ENCODE measurements around the gene ADSL.

The ADSL gene

DNA sequence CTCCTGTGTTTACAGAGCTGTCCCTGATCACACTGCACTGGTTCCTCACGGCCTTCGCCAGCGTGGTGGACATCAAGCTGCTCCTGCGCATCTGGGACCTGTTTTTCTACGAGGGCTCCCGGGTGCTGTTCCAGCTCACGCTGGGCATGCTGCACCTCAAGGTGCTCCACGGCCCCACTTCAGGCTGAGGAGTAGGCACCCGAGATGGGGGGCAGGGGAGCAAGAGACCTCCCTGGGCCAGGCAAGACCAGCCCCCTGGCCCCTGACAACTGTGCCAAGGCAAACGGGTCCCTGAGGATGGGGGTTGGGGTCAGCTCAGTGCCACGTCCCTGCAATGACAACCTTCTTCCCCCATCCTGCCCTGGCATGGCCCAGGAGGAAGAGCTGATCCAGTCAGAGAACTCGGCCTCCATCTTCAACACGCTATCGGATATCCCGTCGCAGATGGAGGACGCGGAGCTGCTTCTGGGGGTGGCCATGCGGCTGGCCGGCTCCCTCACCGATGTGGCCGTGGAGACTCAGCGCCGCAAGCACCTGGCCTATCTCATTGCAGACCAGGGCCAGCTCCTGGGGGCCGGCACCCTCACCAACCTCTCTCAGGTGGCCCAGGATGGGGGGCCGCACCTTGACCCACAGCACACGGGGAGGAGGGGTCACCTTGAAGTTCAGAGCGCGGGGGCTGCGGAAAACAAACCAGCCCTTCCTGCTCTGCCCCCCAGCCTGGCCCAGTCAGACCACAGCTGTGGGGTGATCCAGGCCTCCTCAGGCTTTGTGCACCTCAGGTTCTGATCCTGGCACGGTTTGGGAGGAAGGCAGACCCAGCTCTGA, 60.0 kb downstream of the ADSL start:
- DNase-seq = no peak

DNA sequence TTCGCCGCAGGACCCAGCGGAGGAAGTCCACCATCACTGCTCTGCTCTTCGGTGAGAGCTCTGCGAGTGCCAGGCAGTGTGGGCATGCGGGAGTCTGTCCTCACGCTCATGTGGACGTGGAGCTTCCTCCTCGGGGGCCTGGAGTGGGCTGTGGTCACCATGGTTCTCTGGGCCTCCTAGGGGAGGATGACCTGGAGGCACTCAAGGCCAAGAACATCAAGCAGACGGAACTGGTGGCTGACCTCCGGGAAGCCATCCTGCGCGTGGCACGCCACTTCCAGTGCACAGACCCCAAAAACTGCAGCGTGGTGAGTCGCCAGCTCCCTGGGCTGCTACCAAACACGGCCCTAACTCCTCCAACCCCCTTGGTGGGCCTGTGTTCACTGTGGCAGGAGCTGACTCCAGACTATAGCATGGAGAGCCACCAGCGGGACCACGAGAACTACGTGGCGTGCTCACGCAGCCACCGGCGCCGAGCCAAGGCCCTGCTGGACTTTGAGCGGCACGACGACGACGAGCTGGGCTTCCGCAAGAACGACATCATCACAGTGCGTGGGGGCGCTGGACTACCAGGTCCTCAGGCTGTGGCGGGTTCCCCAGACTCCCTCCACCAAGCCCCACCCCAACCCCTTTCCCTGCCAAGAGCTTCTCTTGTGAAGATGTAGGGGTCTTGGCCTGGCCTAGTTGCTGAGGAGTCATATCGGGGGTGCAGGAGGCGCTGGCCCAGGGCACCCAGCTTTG, 60.9 kb downstream of the ADSL start:
- DNase-seq = no peak

DNA sequence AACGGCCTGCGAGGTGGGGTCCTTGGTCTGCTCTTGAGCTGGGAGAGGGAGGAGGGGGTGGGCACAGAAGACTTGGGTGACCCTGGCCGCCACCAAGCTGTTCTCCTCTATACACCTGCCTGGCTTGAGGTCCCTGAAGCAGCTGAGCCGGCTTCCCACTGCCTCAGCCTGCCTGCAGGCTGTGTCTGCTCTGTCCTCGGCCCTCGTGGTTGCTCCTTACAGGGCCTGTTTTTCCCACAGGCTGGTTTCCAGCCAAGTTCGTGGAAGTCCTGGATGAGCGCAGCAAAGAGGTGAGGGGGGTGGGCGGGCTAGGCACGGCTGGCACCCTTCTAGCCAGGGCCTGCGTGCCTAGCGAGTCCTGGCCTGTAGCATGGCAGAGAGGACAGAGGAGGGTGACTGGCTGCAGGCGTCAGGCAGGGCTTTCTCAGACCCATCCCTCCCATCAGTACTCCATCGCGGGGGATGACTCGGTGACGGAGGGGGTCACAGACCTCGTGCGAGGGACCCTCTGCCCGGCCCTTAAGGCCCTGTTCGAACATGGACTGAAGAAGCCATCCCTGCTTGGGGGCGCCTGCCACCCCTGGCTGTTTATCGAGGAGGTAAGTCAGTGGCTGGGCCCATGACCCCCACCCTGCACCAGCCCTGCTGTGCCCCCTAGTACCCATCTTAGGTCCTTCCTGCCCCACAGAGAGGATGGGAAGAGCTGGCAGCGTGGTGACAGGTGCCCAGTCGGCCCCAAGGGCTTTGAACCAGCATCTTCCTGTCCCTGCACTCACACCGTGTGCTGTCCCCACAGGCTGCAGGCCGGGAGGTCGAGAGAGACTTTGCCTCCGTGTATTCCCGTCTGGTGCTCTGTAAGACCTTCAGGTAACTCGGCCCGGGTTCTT, 61.8 kb downstream of the ADSL start:
- DNase-seq = no peak

DNA sequence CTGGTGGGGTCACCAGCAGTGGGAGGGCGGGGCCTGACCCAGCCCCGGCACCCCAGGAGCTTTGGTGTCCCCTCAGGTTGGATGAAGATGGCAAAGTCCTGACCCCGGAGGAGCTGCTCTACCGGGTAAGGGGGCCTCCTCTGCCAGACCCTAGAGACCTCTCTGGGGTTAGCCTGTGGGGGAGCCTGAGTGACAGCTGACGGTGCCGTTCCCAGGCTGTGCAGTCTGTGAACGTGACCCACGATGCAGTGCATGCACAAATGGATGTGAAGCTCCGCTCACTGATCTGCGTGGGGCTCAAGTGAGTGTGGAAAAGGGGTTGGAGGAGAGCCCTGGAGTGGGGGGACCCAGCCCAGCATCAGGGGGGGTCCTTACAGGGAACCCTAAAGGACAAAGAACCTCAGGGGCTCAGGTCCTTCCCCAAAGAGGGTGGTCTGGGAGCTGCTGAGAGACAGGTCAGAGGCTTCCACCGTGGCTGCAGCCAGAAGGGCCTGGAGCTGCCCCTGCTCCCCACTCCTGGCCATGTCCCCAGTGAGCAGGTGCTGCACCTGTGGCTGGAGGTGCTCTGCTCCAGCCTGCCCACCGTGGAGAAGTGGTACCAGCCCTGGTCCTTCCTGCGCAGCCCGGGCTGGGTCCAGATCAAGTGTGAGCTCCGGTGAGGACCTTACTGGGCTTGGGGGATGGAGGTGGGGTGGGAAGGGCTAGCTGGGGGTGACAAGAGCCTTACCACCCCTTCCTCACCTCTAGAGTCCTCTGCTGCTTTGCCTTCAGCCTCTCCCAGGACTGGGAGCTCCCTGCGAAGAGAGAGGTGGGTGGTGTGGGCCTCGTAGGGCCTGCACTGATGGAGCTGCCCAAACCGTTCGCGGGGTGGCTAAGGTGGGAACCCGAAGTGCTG, 62.7 kb downstream of the ADSL start:
- DNase-seq = no peak

DNA sequence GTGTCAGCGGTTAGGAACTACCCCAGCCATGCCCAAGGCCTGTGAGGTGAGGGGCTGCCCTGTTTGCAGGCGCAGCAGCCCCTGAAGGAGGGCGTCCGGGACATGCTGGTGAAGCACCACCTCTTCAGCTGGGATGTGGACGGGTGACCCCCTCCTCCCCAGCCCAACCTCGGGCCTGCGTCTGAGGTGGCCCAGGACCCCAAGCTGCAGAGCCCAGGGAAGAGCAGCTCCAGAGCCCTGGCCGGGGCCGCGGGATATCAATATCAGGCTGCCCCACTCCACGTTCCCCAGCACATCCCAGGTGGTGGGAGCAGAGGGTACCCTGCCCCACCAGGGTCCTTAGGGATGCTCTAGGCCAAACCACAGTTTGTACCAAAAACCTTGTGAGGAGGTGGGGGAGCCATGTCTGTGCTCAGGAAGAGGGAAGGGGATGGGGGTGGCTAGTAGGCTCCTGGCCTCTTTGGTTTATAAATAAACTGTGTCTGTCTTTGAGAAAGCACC, 63.4 kb downstream of the ADSL start:
- DNase-seq = no peak

DNA sequence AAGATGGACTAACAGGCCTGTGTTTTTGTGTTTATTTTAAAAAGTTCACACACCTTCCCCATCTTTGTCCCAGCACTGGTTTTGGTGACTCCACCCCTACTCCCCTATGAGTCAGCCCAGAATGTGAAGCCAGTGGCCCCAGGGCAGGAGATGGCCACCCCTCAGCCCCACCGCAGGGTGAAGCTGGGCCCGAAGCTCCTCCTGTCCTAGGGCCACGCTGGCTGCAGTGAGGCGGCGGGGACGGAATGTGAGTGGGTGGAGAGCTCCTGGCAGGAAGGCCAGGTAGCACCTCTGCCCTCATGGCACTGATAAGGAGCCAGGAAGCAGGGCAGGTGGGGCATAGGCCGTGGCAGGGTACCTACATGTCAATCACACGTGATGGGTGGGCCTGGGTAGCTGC, 64.0 kb downstream of the ADSL start:
- DNase-seq = no peak

DNA sequence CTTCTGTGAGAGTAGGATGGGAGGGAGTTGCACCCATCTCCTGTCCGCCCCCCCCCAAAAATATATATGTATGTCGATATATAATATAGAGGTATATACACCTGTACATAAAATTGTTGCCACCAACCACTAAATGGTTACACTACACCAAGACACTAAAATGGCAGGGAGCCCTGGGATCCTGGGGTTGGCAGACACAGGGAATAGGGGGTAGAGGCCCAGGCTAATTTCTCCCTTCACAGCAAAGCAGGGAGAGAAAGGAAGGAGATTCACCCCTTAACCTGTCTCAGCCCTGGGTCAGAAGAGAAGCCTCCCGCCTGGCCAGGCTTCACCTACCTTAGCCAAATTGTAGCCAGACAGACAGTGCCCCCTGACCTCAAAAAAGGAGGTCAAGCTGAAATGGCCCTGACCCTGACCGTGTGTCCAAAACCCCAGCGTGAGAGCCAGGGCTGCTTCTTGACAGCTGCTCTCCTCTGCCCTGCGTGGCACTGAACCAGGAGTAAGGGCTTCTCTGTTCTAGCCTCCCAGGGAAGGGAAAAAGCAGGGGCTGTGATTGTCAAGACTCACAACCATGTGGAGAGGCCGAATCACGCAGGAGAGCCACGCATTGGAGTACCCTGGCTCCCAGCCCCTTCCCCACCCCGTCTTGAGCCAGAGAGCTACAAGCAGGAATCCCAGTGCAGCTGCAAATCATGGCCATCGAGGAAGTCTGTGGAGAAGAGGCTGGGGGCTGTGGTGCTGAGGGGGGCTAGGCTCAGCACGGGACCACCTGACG, 64.6 kb downstream of the ADSL start:
- no peak for DNase-seq

DNA sequence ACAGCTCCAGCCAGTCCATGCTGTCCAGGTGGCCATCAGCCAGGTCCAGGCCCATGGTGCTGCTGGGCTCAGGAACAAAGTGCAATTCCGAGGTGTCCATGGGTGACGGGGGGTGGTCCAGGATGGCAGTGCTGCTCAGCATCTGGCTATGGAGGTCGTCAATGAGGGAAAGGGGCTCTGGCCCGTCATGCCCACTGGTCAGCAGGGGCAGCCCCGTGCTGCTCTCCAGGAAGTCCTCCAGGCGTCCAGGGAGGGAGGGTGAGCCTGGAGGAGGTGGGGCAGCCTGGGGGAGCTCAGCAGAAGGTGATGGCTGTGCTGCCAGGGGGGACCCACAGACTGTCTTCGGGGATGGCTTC, 65.2 kb downstream of the ADSL start:
- DNase-seq = no peak

DNA sequence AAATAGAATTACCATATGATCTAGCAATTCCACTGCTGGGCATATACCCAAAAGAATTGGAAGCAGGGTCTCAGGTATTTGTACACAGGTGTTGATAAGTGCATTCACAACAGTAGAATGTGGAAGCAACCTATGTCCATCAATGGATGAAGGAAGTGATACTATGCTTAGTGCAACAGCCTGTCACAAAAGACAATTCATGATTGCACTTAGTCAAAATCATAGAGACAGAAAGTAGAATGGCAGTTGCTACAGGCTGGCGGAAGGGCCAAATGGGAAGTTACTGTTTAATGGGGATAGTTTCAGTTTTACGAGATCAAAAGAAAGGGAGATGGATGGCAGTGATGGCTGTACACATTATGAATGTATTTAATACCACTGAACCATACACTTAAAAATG, 66.1 kb downstream of the ADSL start:
- peak; percentile 52 for DNase-seq

DNA sequence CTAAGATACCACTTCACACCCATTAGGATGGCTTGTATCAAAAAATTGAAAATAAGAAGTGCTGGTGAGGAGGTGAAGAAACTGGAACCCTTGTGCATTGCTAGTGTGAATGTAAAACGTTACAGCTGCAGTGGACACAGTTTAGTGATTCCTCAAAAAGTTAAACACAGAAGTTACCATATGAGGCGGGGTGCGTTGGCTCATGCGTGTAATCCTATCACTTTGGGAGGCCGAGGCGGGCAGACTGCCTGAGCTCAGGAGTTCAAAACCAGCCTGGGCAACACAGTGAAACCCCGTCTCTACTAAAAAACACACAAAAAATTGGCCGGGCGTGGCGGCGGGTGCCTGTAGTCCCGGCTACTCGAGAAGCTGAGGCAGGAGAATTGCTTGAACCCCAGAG, 67.6 kb downstream of the ADSL start:
- DNase-seq = no peak

DNA sequence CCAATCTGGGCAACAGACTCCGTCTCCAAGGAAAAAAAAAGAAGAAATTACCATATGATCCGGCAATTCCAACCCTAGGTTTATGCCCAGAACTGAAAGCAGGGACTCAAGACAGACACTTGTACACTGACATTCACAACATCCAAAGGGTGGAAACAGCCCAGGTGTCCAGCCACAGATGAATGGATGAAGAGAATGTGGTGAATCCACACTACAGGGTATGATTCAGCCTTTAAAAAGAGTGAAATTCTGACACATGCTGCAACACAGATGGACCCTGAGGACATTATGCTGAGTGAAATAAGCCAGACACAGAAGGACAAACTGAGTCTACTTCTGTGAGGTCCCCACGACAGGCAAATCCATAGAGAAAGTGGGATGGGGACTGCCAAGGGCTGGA, 68.0 kb downstream of the ADSL start:
- DNase-seq = no peak

DNA sequence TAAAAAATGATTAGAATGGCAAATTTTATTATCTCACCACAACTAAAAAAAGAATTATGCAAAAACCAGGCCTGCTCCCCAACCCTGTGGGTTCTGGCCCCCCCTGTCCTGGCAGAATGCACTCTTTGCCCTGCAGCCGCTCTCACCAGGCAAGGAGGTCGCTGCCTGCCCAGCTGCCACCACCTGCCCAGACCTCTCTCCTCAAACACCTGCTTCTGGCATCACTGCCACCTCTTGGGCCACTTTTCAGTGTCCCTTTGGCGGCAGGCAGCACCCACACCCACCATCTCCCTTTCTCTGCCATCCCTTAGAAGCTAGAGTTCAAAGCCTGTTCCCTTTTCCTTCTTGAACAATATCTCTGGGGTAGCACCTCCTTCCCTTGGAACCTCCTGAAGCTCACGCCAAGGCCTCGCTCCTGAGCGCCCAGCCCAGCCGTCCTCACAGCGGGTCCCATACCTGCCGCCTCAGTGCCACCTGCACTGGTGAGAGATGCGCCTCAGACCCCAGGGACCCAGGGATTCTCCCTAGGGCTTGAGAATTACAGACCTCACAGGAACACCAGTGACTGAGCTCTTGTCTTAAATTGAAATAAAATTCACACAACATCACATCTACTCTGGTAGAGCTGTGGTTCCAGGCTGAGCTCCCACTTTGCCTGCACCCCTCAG, 68.7 kb downstream of the ADSL start:
- DNase-seq = no peak

DNA sequence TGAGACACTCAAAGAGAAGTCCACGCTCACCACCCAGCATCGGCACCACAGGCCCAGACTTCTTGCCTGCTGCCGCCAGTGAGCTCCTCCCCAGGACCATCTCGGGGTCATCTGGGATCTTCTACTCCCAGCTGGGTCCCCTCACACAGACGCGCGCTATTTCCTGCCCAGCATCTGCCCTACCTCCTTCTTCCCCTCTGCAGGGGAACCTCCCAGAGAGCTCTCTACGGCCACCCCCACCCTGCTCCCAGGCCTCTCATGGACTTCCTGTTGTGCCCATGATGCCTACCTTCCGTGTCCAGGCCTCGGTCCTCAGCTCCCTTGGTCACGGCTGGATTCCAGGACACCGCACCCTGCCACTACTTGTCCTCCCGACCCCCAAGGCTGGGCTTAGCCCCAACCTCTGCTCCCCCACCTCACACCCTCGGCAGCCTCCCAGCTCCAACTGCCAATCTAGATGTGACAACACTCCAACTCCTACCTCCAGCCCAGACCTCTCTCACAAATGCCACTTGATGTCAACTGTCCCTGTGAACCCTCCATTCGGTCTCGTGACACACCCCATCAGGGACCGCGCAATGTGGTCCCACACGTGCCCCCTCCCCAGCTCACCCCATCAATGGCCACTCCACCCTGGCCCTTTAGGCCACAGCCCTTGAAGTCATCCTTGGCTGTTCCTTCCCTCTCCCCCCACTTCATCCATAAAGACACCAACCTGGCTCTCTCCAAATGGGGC, 69.4 kb downstream of the ADSL start:
- no peak for DNase-seq

DNA sequence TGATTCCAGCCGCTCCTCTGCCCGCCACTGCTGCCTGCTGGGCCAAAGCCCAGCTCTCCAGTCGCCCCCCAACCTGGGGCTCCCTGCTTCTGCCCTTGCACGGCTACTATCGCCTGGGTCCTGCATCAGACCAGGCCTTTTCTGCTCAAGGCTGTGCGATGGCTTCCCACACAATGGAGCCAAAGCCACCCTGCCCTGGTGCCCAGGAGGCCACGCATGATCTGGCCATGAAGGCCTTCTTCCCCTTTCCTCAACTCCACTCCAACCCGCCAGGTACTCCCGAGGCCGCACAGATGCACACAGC, 69.9 kb downstream of the ADSL start:
- DNase-seq = no peak

DNA sequence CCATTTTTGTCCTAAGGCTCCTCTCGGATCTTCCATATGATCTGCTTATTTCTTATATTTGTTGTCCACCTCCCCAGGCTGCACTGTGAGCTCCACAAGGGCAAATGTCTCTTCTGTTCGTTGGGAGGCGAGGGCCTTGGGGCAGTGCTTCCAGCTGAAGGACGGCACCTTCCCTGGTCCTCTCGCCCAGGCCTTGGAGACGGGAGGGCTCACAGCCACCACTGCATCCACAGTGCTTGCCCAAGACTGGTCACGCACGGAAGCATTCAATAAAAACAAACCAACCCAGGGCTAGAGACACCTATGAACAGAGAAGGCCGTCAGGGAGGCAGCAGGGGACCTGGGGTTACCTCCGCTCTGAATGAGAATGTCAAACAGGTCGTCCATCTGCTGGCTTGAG, 70.3 kb downstream of the ADSL start:
- DNase-seq = no peak

DNA sequence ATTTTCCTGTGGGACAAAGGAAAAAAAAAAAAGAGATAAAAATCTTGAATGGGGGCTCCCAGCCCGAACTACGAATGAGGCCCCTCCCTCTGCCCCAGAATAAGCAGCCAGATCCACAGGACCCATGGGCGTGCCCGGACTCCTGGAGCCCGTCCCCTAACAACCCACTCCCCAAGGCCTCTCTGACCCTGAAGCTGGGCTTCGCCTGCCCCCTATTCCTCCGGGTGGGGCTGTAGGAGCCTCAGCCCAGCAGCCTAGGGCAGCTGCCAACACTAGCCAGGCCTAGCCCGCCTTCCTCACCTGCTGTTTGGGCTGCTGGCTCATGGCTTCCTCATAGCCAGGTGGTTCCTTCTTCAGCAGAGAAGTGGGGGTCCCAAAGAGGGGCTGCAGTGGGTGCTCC, 70.7 kb downstream of the ADSL start:
- no peak for DNase-seq

DNA sequence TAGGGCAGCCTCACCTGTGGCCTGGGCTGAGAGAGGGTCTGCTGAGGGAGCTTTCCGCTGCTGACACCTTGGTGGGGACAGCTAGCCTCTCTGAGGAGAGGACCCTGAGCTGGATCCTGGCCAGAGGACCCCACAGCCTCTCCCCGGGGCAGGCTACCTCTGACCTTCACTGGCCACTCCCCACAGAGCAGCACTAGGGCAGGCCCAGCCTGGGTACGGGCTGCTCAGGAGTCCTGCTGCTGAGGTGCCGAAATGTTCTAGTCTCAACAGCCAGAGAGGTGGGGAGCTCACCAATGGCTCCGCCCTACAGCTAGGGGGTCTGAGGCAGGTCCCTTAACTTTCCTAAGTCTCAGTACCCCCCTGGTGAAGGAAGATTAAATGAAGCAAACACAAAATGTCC, 71.6 kb downstream of the ADSL start:
- no peak for DNase-seq

DNA sequence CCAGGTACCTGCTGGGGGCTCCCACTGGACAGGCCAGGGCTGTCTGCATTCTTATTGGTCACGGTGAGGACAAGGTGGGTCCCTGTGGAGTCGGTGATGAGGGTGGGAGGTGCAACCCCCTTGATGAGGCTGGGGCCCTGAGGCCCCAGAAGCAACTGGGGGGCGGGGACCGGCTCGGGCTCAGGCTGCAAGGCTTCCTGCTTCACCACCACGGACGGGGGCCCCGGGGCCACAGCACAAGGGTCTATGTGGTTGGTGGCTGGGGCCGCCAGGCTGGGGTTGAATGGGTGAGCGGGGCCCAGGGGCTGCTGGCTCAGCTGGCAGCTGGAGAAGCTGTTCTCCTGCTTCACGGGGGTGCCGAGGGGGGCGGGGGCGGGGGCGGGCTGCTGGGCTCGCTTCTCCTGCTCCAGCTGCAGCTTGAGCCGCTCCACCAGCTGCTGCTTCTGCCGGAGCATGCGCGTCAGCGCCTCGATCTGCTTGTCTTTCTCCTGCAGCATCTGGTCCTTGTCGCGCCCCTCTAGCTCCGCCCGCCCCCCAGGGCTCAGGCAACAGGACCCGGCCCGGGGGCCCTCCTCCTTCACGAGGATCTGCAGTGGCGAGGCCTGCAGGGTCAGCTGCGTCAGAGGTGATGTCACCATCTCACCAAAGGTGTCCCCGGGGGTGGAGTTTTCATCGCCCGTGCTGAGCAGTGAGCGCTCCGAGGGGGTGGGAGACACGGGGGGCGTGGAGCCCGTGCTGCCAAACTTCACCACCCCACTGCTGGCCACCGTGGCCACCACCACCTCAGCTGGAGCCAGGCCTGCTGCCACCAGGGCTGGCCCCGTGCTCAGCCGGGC, 72.3 kb downstream of the ADSL start:
- DNase-seq = no peak

DNA sequence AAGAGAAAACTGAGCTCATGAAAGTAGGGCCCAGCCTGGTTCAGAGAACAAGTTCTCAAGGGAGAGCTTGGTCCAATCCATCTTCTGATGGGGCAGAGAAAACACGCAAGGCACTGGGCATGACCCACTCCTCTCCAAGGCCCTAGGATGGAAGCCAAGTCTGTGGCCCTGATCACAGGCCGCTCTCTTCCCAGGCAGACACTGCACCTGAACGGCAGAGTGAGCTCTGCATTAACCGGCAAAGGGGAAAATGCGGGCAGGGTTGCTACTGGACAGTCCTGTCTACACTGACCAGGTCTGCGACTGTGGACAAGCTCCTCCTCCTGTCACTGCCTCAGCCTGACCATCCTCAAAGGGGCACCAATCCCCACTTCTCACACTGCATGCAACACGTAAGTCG, 73.4 kb downstream of the ADSL start:
- no peak for DNase-seq

All from activated CD4-positive, alpha-beta T cell treated with anti-CD3 and anti-CD28 coated beads, Interleukin-2, Interleukin-6, amounts not matched to agents 100 ng/mL and 50 ng/mL, durations not matched to agents 16 hours and 8 hours (primary cell).